NCI-H2107 (cell line): ENCODE data around the gene TMEM161A.
A peak's percentile ranks its signal among the peaks of the same experiment; 100 is the strongest.

ENCODE experiments used
- DNase-seq: peaks from one replicate; lab custom pipeline; 2025; lab: John Stamatoyannopoulos, UW

Gene TMEM161A

GRCh38 chr19:19096641-19097627 is 41.3 kb downstream of the TMEM161A start:
- no peak for DNase-seq

DNA sequence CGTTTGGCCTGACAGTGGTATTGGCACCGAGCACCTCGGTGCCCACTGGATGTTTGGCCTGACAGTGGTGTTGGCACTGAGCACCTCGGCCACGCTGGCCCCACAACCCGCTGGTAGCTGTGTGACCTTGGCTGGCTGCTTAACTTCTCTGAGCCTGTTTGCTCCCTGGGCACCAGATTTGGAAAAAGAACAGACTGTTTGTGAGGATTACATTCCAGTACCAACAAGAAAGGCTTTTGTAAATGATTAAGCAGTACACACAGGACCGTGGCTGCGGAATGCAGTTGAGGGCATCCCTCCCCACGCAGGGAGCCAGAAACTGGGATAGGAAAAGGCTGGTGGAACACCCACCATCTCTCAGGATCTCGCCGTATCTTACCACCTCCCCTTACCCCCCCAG is 42.6 kb downstream of the TMEM161A start:
- no peak for DNase-seq

GRCh38 chr19:19094513-19094912 is 43.8 kb downstream of the TMEM161A start:
- DNase-seq = no peak

DNA sequence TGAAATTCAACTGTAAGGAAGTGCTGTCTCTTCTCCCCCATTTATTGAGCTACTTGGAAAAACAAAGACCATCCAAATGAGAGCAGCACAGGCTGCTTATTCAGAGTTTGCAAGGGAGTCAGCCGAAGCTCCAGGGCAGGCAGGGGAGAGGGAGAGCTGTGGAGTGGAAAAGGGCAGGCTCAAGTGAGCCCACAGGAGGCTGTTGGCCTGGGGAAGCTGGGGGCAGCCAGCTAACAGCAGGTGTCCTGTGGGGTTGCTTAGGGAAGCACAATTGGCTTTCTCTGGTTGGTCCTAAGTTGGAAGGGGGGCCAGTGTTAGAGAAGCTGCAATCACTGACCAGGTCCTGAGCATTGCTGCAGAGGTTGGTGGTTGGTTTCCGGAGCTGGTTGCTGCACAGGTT is 50.6 kb downstream of the TMEM161A start:
- no peak for DNase-seq

DNA sequence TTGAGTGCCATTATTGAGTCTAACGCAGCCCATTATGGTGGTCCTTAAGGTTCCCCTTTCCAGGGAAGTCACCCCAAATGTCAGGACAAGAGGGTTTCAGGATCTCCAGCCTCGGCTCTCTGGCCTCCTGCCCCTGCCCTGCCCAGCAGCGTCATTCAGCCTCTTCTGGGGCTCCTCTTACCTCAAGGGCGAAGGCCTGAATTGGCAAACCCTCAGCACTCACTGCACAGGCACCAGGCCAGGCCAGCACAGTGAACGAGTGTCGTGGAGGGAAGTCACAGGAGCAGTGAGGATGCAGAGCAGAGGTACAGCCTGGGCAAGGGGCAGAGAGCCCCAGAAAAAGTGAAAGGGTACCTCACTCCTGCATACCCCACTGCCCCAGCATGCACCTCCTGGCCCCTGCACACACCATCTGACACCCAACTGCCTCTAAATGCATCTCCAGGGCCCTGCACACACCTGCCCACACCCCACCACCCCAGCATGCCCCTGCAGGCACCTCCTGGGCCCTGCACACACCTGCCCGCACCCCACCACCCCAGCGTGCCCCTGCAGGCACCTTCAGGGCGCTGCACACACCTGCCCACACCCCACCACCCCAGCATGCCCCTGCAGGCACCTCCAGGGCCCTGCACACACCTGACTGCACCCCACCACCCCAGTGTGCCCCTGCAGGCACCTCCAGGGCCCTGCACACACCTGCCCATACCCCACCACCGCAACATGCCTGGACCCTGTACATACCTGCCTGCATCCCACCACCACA is 54.7 kb downstream of the TMEM161A start:
- no peak for DNase-seq

GRCh38 chr19:19081642-19082151 is 56.6 kb downstream of the TMEM161A start:
- no peak for DNase-seq

- no peak for DNase-seq
Measured at GRCh38 chr19:19079571-19079970, 58.7 kb downstream of the TMEM161A start.

- no peak for DNase-seq
Measured at GRCh38 chr19:19078801-19079200, 59.5 kb downstream of the TMEM161A start.

DNA sequence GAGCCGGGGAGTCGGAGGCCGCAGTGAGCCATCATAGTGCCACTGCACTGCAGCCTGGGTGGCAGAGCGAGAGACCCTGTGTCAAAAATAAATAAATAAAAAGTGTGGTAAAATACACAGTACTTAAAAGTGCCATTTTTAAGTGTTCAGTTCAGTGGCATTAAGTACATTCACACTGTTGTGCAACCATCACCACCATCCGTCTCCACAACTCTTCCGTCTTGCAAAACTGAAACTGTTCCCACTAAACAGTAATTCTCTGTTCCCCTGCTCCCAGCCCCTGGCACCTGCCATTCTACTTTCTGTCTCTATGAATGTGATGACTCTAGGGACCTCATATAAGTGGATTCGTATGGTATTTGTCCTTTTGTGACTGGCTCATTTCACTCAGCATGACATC is 61.2 kb downstream of the TMEM161A start:
- DNase-seq = peak; percentile 87

- DNase-seq = no peak
Measured at GRCh38 chr19:19076476-19076875, 61.8 kb downstream of the TMEM161A start.

DNA sequence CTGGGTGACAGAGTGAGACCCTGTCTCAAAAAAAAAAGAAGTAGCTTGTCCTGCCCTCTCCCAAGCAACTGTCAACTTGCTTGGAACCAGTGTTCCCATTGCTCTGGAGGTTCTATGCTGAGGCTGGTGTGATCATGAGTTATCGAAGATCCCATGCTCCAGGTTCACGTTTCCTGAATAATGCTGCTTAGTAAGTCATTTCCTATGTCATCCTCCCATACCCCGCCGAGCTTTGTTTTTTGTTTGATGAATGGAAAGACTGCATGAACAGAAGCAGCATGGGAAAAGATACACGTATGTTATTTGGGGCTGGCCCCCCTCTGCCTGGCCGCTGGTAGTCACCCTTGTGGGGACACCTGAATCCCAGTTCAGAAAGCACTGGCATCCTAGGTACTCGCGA is 63.2 kb downstream of the TMEM161A start:
- no peak for DNase-seq

- DNase-seq = no peak
Measured at GRCh38 chr19:19074196-19074882, 63.9 kb downstream of the TMEM161A start.

GRCh38 chr19:19071897-19072296 is 66.4 kb downstream of the TMEM161A start:
- no peak for DNase-seq
